Neural cell (in vitro differentiated cells): Measurements from ENCODE around the gene EXD3. TPM values are rescaled to one million over a fixed set of nuclear protein-coding genes. Genes with fewer than 3 reads are reported as not detected.

Experiments used
- H2AFZ ChIP-seq: fragments of 200-600, 300-800 bp; sonication (generic), shearing (Covaris generic); 2 replicates; pipeline ENCODE4 v1.6.0; 2014; ENCODE audit warnings: low read depth, mild to moderate bottlenecking, antibody characterized with exemption, low read length, moderate library complexity
- H3F3A ChIP-seq: fragments of 200-600 bp; shearing (Covaris generic); 2 replicates; pipeline ENCODE4 v1.6.1; 2016; ENCODE audit warnings: mild to moderate bottlenecking, moderate library complexity, mixed read lengths, antibody characterized with exemption, low read length; ENCODE audit not compliant: insufficient read depth, poor library complexity, severe bottlenecking
- H3K27ac ChIP-seq: fragments of 200-600, 300-800 bp; sonication (generic), shearing (Covaris generic); 2 replicates; pipeline ENCODE4 v1.5.1; 2014; ENCODE audit warnings: mild to moderate bottlenecking, low read length, moderate library complexity
- H3K27me3 ChIP-seq: fragments of 300-800, 200-600 bp; sonication (generic), shearing (Covaris generic); 2 replicates; pipeline ENCODE4 v1.6.0; 2014; ENCODE audit warnings: mild to moderate bottlenecking, low read depth, low read length, moderate library complexity; ENCODE audit not compliant: insufficient read depth
- H3K36me3 ChIP-seq: fragments of 300-800, 200-600 bp; sonication (generic), shearing (Covaris generic); 2 replicates; pipeline ENCODE4 v1.5.1; 2014; ENCODE audit warnings: mild to moderate bottlenecking, antibody characterized with exemption, low read length, moderate library complexity; ENCODE audit not compliant: insufficient read depth
- H3K4me2 ChIP-seq: fragments of 300-800, 200-600 bp; sonication (generic), shearing (Covaris generic); 2 replicates; pipeline ENCODE4 v1.6.0; 2014; ENCODE audit warnings: mild to moderate bottlenecking, low read length
- H3K4me3 ChIP-seq: fragments of 300-800, 200-600 bp; sonication (generic), shearing (Covaris generic); 2 replicates; pipeline ENCODE4 v1.5.1; 2014; ENCODE audit warnings: mild to moderate bottlenecking, low read length, moderate library complexity
- H3K79me2 ChIP-seq: fragments of 200-600 bp; shearing (Covaris generic); replicated peaks from 2 replicates; pipeline ENCODE4 v1.6.0; 2014; ENCODE audit warnings: mild to moderate bottlenecking, low read length, moderate library complexity; ENCODE audit not compliant: insufficient read depth
- H3K9ac ChIP-seq: fragments of 300-800, 200-600 bp; sonication (generic), shearing (Covaris generic); 2 replicates; pipeline ENCODE4 v1.6.1; 2016; ENCODE audit warnings: mild to moderate bottlenecking, low read length, mixed read lengths
- H3K9me2 ChIP-seq: fragments of 200-600 bp; shearing (Covaris generic); 2 replicates; pipeline ENCODE4 v1.6.1; 2016; ENCODE audit warnings: mild to moderate bottlenecking, low read length, mixed read lengths; ENCODE audit not compliant: insufficient read depth
- H3K9me3 ChIP-seq: fragments of 200-600, 300-800 bp; sonication (generic), shearing (Covaris generic); 2 replicates; pipeline ENCODE4 v1.6.1; 2016; ENCODE audit warnings: mild to moderate bottlenecking, mixed run types, low read length, moderate library complexity, mixed read lengths
- H4K20me1 ChIP-seq: fragments of 200-600 bp; shearing (Covaris generic); 2 replicates; pipeline ENCODE4 v1.6.1; 2016; ENCODE audit warnings: mild to moderate bottlenecking, mixed run types; ENCODE audit not compliant: insufficient read depth
- CTCF ChIP-seq: fragments of 450-650 bp; IDR thresholded peaks from 2 replicates; pipeline ENCODE4 v1.5.1; 2014; ENCODE audit warnings: antibody characterized with exemption, mild to moderate bottlenecking, moderate library complexity; ENCODE audit not compliant: poor library complexity, severe bottlenecking
- EP300 ChIP-seq: fragments of 450-650 bp; conservative IDR thresholded peaks from 2 replicates; pipeline ENCODE4 v1.6.1; 2014; ENCODE audit warnings: antibody characterized with exemption, mild to moderate bottlenecking, moderate library complexity; ENCODE audit not compliant: poor library complexity, severe bottlenecking
- EZH2 ChIP-seq: fragments of 200-600, 300-800 bp; shearing (Covaris generic), sonication (generic); IDR thresholded peaks from 2 replicates; pipeline ENCODE4 v1.6.1; 2014; ENCODE audit warnings: antibody characterized with exemption, low read length, borderline replicate concordance, mild to moderate bottlenecking; ENCODE audit not compliant: insufficient read depth, poor library complexity, severe bottlenecking
- MXI1 ChIP-seq: fragments of 450-650 bp; conservative IDR thresholded peaks from 2 replicates; pipeline ENCODE4 v1.6.1; 2014; ENCODE audit warnings: antibody characterized with exemption, mild to moderate bottlenecking; ENCODE audit not compliant: poor library complexity, severe bottlenecking
- POLR2AphosphoS5 ChIP-seq: IDR thresholded peaks from 2 replicates; pipeline ENCODE4 v1.6.1; 2012
- RAD21 ChIP-seq: fragments of 450-650 bp; conservative IDR thresholded peaks from 2 replicates; pipeline ENCODE4 v1.6.1; 2014; ENCODE audit warnings: antibody characterized with exemption, mild to moderate bottlenecking, moderate library complexity
- REST ChIP-seq: IDR thresholded peaks from 2 replicates; pipeline ENCODE4 v1.6.1; 2012; ENCODE audit warnings: borderline replicate concordance
- SMC3 ChIP-seq: fragments of 450-650 bp; conservative IDR thresholded peaks from 2 replicates; pipeline ENCODE4 v1.6.1; 2014; ENCODE audit warnings: antibody characterized with exemption, mild to moderate bottlenecking, moderate library complexity; ENCODE audit not compliant: poor library complexity
- TAF1 ChIP-seq: IDR thresholded peaks from 2 replicates; pipeline ENCODE4 v1.6.1; 2012; ENCODE audit warnings: low read depth
- polyA plus RNA-seq: library from polyadenylated mRNA; depleted of rRNA; stranded (reverse); fragments of >200 nt; gene quantifications from 2 replicates; pipeline ENCODE4 v1.2.3, GENCODE V29; 2014

The EXD3 gene
- polyA plus RNA-seq, 1 donor from 2014 or later, result 32.9 TPM

- Histone ChIP-seq H3K4me2 (no peak overlapping the region), H3K27ac (no peak overlapping the region), H4K20me1 (no peaks in the 10 kb centered on the region), H3K9me3 (no peaks in the 10 kb centered on the region), H3K79me2 (no peaks in the 10 kb centered on the region), H3K27me3 (no peaks in the 10 kb centered on the region), H3F3A (no peaks in the 10 kb centered on the region), H3K9ac (no peak overlapping the region), H3K36me3 (no peaks in the 10 kb centered on the region), H2AFZ (no peak overlapping the region), H3K4me3 (no peak overlapping the region), H3K9me2 (no peaks in the 10 kb centered on the region)
- no peak for TF ChIP-seq CTCF
- TF ChIP-seq EP300, result no peak
- no peak for TF ChIP-seq MXI1
- TF ChIP-seq RAD21, result no peak
- no peak for TF ChIP-seq SMC3
- no peak for TF ChIP-seq EZH2
- no peak for TF ChIP-seq REST
- TF ChIP-seq TAF1, result no peak
- TF ChIP-seq POLR2AphosphoS5, result no peak
Measured at GRCh38 chr9:137318602-137319001, 104.4 kb downstream of the EXD3 start.

DNA sequence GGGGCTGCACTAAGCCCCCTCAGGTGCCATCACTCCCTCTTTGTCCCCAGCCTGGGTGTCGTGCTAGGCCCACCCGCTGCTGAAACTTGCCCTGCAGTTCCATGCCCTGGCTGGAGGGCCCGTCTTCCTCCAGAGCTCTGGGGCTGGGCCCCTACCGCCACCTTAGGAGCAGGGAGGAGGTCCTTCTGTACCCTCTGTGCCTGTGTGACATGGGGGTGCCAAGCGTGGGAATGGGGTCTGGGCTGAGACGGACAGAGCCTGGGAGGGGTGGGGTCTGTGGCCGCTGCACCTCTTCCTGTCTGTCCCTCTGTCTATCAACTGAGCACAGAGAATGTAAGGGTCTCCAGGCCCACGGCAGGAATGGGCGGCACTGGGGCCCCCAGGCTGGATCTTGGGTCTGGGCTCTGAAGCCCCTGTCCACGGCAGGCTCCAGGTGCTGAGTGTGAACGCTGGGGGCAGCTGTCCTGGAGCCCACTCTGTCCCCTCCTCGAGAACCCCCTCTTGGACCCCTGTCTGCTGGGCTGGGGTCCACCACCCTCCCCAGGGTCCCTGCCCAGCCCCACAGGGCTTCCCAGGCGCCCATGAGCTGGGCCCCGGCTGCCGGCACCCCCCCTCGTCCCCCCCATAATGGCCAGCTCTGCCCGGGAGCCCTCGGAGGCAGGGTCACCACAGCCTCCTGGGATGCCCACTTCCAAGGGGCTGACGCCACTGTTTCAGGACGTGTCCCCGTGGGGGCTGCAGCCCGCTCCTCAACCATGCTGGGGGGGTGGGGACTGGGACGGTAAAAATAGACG lies 105.0 kb downstream of the EXD3 start:
- no peaks in the 10 kb centered on the region for H3K27me3 ChIP-seq
- no peak overlapping the region for H3K27ac ChIP-seq
- TF ChIP-seq EZH2, result no peak
- TF ChIP-seq REST, result no peak
- TF ChIP-seq TAF1, result no peak
- no peak for TF ChIP-seq RAD21
- TF ChIP-seq EP300, result no peak
- no peak for TF ChIP-seq CTCF
- TF ChIP-seq SMC3, result no peak
- no peak for TF ChIP-seq MXI1
- TF ChIP-seq POLR2AphosphoS5, result no peak
- H3K36me3 ChIP-seq, result no peaks in the 10 kb centered on the region
- no peak overlapping the region for H2AFZ ChIP-seq
- no peaks in the 10 kb centered on the region for H3K79me2 ChIP-seq
- no peak overlapping the region for H3K9ac ChIP-seq
- H3K4me2 ChIP-seq, result no peak overlapping the region
- H4K20me1 ChIP-seq, result no peaks in the 10 kb centered on the region
- no peaks in the 10 kb centered on the region for H3F3A ChIP-seq
- no peak overlapping the region for H3K4me3 ChIP-seq
- H3K9me2 ChIP-seq, result no peaks in the 10 kb centered on the region
- H3K9me3 ChIP-seq, result no peaks in the 10 kb centered on the region
